Cardiac muscle cell (in vitro differentiated cells and primary cell): ENCODE data around the gene TMEM218. TPM values are rescaled to one million over a fixed set of nuclear protein-coding genes. Genes with fewer than 3 reads are reported as not detected.

Experiments
- DNase-seq, 2 donors: peaks; one replicate each; pipeline versions ENCODE4 v3.0.0 to v3.0.0-alpha.2; 2010 to 2017; ENCODE audit warnings: low read depth in 1 of 2, low spot score in 1 of 2
- H3K27ac ChIP-seq: fragments of 200-600 bp; sonication (generic); 2 replicates; pipeline ENCODE4 v1.5.1; 2016
- H3K27me3 ChIP-seq: fragments of 200-600 bp; sonication (generic); 2 replicates; pipeline ENCODE4 v1.6.0; 2016; ENCODE audit warnings: control low read depth
- H3K36me3 ChIP-seq: fragments of 200-600 bp; sonication (generic); 2 replicates; pipeline ENCODE4 v1.5.1; 2016; ENCODE audit warnings: control low read depth
- H3K4me1 ChIP-seq: fragments of 200-600 bp; sonication (generic); 2 replicates; pipeline ENCODE4 v1.8.1; 2017; ENCODE audit warnings: low read depth, mild to moderate bottlenecking, mixed run types
- H3K4me3 ChIP-seq: fragments of 200-600 bp; sonication (generic); 2 replicates; pipeline ENCODE4 v1.5.1; 2016; ENCODE audit warnings: mild to moderate bottlenecking
- H3K9me3 ChIP-seq: fragments of 200-600 bp; sonication (generic); 2 replicates; pipeline ENCODE4 v1.5.1; 2017; ENCODE audit warnings: low read depth, mild to moderate bottlenecking, control low read depth
- CTCF ChIP-seq: IDR thresholded peaks from 2 replicates; pipeline ENCODE4 v1.5.1; 2012; ENCODE audit warnings: low read depth, mild to moderate bottlenecking, low read length
- polyA plus RNA-seq: library from polyadenylated mRNA; unstranded; fragments of >200 nt; fragmentation: Nextera tagmentation; extraction: Ambion mirVana; gene quantifications from 2 replicates; pipeline ENCODE4 v1.2.1, GENCODE V29; 2016
- total RNA-seq: library from RNA; depleted of rRNA; stranded (reverse); fragments of >200 nt; gene quantifications from 2 replicates; pipeline ENCODE4 v1.2.3, GENCODE V29; 2016

TMEM218 gene
- total and polyA plus RNA-seq, 2 experiments from 2014 or later: 21.3 to 33.8 TPM

DNA sequence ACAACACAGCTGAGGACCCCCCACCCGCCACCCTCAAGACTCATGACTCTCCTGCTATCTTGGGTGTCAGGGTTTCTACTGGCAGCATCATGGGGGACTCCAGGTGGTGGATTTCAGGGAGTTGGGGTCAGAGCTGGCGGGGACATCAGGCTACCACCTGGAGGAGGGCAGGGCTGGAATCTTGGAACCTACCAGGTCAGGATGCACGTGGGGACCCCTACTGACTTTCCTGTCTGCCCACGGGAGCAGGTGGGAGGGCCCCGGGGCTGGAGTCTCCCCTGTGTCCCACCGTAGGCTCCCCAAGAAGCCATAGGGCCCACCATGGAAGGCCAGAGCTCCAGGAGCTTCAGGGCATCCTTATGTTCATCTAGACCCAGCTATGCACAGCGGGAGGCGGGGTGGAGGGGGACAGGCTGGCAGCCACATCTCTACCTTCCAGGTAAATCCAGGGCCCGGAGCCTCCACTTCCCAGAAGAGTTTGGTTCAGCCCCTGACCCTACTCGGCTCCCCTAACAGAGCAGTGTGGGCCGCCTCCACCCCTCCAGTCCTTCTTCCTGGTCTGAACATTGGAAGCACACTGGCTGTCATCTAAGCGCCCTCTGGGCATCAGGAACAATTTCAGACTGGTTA lies 38.4 kb downstream of the TMEM218 start:
- Histone ChIP-seq H3K9me3 (no peaks in the 10 kb centered on the region), H3K27me3 (no peaks in the 10 kb centered on the region), H3K4me3 (no peak overlapping the region), H3K36me3 (no peaks in the 10 kb centered on the region), H3K4me1 (peaks cover 6% of the 10 kb centered on the region), H3K27ac (no peak overlapping the region)
- no peak for DNase-seq
- TF ChIP-seq CTCF: no peak

DNA sequence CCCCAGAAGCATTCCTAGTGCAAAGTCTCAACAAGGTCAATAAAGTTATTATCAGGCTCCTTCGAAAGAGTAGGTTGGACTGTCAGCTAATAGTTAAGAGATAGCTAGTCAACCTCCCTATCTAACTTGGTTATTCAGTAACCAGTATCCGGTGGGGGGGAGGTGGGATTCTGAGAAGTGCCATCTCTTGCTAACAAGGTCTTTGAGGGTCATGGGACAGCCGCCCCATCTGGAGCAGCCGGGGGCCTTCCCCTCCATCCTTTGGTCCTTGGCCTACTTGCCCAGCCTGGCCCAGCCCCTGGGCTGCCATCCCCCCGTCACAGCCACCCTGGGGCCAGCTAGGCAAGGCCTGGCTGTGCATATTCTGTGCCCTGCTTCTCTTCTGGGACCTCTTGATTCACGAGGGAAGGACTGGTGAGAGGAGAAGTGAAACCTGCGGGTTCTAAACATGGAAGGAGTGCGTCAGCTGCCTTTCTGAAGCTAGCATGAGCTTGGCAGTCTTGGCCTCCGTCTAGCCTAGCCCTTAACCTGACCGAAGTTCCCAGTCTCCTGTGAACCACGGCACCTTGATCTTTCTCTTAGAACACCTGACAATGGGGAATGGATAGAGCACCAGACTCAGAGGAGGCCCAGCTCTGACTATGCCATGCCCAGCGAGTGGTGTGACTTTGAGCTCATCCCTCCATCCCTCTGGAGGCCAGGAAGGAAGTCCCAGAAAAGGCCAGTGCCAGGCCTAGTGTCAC lies 39.0 kb downstream of the TMEM218 start:
- Histone ChIP-seq H3K4me1 (peaks cover 6% of the 10 kb centered on the region), H3K4me3 (no peak overlapping the region), H3K27me3 (no peaks in the 10 kb centered on the region), H3K27ac (no peak overlapping the region), H3K9me3 (no peaks in the 10 kb centered on the region), H3K36me3 (no peaks in the 10 kb centered on the region)
- TF ChIP-seq CTCF: no peak
- no peak for DNase-seq

DNA sequence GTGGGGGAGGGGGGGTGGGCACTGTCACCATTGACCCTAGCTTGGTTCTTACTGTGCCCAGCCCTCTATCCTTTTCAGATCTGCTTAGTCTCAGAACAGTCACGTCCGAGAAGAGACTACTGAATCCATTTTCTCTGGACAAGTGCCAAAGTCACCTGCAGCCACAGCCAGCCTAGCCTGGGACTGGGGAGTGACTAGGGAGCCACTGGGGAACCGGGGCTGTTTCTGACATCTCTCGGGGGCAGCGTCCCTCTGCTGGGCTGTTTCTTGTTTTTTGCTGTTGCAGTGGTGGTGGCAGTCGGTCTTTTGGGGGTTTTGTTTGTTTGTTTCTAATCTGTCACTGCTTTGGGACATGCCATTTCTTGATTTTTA lies 39.6 kb downstream of the TMEM218 start:
- Histone ChIP-seq H3K4me1 (peaks cover 6% of the 10 kb centered on the region), H3K4me3 (no peak overlapping the region), H3K9me3 (no peaks in the 10 kb centered on the region), H3K27me3 (no peaks in the 10 kb centered on the region), H3K36me3 (no peaks in the 10 kb centered on the region), H3K27ac (no peak overlapping the region)
- DNase-seq: no peak
- no peak for TF ChIP-seq CTCF

DNA sequence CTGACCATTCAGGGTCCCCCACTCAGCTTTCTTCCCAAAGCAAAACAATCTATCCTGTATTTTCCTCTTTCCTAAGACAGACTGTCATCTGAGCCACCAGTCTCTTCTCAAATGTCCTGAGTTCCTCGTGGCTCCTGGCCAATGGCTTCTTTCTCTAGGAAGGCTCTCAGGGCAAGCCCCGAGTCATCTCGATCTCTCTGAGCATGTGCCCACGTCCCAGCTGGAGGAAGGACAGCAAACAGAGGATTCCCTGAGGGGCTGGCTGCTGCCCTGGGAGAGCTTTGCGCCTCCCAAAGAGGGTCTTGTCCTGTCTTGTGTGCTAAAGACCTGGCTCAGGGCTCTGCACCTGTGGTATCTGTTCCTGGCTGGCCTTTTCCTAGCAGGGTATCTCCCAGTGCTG lies 40.0 kb downstream of the TMEM218 start:
- Histone ChIP-seq H3K27ac (no peak overlapping the region), H3K9me3 (no peaks in the 10 kb centered on the region), H3K27me3 (no peaks in the 10 kb centered on the region), H3K4me1 (peaks cover 6% of the 10 kb centered on the region), H3K4me3 (no peak overlapping the region), H3K36me3 (no peaks in the 10 kb centered on the region)
- no peak for TF ChIP-seq CTCF
- DNase-seq: no peak

DNA sequence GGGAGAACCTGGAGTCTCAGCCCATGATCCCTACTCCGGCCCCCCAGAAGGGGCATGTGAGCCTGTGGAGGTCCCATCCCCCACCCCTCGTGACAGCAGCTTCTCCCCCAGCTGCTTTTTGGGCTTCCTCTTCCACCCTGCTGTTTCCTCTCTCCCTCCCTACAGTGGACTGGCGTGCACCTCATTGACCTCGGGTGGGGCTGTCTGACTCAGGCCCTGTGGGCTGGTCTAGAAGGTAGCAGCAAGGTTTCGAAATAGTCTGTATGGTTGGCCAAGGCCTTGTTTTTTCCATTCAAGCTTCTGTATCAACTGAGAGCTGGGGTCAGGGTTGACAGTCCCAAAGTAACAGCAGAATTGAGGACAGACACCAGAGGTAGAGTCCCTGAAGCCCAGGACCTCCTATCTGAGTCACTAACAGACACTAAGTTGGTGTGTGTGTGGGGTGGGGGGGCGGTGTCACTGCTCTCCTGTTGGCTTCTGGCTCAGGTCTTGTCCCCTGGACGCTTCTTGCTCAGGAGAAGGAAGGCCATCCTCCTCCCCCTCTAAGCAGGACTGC lies 40.6 kb downstream of the TMEM218 start:
- TF ChIP-seq CTCF: no peak
- Histone ChIP-seq H3K27ac (no peak overlapping the region), H3K4me3 (no peak overlapping the region), H3K4me1 (peaks cover 3% of the 10 kb centered on the region), H3K9me3 (no peaks in the 10 kb centered on the region), H3K36me3 (no peaks in the 10 kb centered on the region), H3K27me3 (peaks cover 6% of the 10 kb centered on the region)
- peak in 1 of 2 donors; percentile 77 for DNase-seq
